Measurements from ENCODE around the gene SH2D1B. TPM values are rescaled to one million over a fixed set of nuclear protein-coding genes. Genes with fewer than 3 reads are reported as not detected.

Gene SH2D1B
- total RNA-seq, 2 donors from 2014 or later, result 0.32 TPM; not detected in 1

DNA sequence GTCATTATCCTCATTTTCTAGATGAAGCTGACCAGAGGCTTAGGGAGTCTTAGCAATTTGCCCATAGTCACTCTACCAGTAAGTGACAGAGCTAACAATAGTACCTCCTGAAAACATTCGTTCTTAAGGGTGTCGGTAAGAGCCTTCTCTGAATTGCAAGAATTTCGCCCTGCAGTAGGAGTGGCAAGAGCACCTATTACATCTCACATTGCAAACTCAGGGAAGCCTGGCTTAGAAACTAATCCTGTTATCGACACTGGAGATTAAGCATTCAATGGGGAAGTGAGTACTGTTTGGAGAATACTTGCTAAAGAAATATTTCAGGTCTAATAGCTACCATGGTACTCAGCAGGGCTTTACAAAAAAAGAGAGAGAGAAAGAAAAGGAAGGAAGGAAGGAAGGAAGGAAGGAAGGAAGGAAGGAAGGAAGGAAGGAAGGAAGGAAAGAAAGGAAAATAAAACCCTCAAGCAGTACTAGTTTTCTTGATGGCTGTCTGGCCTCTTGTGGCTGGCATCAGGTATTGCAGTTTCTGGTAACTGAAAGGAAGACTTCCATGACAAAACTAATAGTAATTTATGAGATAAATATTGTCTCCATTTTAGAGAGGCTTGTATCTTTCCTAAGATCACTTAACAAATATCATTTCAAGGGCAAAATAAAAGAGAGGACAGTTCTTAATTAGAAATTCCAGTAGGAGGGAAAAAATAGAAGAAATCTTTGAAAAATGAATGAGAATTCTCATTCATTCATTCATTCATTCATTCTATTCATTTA is 20.0 kb downstream of the SH2D1B start:
- Mint-ChIP-seq H3K4me3 (no peak overlapping the region), H3K9me3 (no peaks in the 10 kb centered on the region), H3K36me3 (ENCODE audit: insufficient read depth in 2 of 2) (no peaks in the 10 kb centered on the region), H3K4me1 (ENCODE audit: low read depth) (no peaks in the 10 kb centered on the region), H3K27ac (no peak overlapping the region), H3K27me3 (ENCODE audit: low read depth) (peaks cover 25% of the 10 kb centered on the region)
- ATAC-seq (replicated peaks in 1 of 2) (no peak), DNase-seq (no peak)

DNA sequence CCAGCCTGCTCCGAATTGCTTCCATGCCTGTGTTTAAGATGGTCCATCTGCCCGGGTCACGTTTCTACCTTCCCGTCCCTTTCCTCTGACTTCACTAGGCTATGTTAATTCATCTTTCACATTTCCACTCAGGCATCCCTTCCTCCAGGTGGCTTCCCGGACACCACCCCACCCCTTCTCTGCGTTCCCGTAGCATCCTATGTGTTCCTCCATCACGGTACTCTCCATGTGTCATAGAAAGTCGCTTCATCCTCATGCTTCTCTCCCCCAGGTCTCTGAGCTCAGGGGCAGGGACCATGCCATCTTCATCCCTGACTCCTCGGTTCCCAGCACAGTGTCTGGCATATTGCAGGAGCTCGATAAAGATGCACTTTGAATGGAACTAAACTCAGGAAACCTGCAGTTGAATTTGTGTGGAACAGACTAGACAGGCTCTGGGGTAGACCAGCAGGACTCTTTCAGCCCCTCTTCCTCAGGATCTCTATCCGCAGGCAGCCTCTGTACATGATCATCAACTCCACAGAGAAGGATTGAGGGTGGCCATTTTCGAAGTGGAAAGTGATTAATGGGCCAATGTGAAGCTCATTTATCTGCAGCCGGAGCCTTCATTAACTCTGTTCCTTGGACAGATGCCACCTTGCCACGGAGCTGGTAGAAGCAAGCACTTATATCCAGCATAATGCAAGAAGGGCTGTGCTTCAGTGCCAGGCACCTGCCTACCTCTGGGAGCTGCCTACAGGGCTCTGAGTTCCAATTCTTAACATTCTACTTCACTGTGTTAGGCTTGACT is 21.3 kb downstream of the SH2D1B start:
- ATAC-seq (replicated peaks in 1 of 2) (no peak), DNase-seq (no peak)
- Mint-ChIP-seq H3K27ac (no peak overlapping the region), H3K4me3 (no peak overlapping the region), H3K27me3 (ENCODE audit: low read depth) (peaks cover 15% of the 10 kb centered on the region), H3K36me3 (ENCODE audit: insufficient read depth in 2 of 2) (no peaks in the 10 kb centered on the region), H3K4me1 (ENCODE audit: low read depth) (no peaks in the 10 kb centered on the region), H3K9me3 (no peaks in the 10 kb centered on the region)

DNA sequence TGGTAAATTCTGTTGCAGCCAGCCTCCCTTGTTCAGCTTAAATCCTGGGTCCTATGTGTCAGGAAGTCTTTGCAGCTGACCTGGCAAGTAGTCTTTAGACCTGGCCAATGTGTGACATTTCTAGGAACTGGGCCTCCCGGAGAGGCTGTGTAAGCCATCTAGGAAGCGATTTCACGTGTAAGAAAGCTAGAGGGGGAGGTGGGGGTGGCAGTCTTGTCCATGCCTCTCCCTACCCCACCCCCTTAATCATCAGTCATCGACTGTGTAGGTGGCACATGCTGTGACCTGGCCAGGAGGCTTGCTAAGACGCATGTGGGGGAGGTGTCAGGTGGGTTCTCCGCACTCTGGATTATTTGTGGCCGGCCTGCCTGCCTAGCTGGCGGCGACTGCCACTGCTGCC is 22.0 kb downstream of the SH2D1B start:
- Mint-ChIP-seq H3K27ac (no peak overlapping the region), H3K9me3 (no peaks in the 10 kb centered on the region), H3K4me1 (ENCODE audit: low read depth) (no peaks in the 10 kb centered on the region), H3K4me3 (no peak overlapping the region), H3K36me3 (ENCODE audit: insufficient read depth in 2 of 2) (no peaks in the 10 kb centered on the region), H3K27me3 (ENCODE audit: low read depth) (peaks cover 15% of the 10 kb centered on the region)
- DNase-seq, result no peak
- no peak for ATAC-seq (replicated peaks in 1 of 2)

DNA sequence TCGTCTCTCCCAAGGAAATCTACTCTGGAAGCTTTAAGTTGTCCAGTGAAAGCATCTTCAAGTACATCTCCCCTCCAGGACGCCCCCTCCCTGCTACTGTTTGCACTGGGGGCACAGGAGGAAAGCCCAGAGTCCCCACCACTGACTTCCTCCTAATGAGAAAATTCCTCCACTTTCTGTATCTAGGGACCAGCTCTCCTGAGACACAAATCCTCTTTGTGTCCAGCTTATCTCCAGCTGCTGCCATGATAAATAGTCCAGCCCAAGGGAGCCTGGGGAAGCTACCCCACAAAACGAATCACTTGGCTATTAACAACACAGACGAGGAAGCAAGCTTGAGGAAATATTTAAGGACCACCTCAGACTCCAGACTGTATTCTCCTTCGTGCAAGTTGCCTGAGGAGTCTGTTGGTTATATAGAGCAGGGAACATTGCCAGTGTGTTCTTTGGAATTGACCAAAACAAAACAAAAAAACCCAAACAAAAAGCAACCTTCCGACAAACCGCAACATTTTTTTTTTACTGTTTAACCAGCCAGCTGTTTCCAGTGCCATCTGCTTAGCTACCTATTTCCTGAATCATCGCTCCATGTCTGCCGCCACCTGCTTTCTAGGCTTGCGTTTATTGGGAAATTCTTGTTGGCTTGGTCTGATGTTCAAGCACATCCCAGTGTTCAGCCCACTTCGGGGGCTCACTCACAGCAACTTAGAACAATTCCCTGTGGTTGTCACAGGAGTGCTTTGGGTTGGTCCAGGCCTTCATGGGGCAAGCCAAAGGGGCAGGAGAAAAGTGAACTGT is 22.7 kb downstream of the SH2D1B start:
- no peaks in the 10 kb centered on the region for H3K4me1 Mint-ChIP-seq (ENCODE audit: low read depth)
- H3K27ac Mint-ChIP-seq, result no peak overlapping the region
- ATAC-seq (replicated peaks in 1 of 2) (no peak), DNase-seq (no peak)
- no peaks in the 10 kb centered on the region for H3K36me3 Mint-ChIP-seq (ENCODE audit: insufficient read depth in 2 of 2)
- H3K9me3 Mint-ChIP-seq, result no peaks in the 10 kb centered on the region
- no peak overlapping the region for H3K4me3 Mint-ChIP-seq
- peaks cover 15% of the 10 kb centered on the region for H3K27me3 Mint-ChIP-seq (ENCODE audit: low read depth)

DNA sequence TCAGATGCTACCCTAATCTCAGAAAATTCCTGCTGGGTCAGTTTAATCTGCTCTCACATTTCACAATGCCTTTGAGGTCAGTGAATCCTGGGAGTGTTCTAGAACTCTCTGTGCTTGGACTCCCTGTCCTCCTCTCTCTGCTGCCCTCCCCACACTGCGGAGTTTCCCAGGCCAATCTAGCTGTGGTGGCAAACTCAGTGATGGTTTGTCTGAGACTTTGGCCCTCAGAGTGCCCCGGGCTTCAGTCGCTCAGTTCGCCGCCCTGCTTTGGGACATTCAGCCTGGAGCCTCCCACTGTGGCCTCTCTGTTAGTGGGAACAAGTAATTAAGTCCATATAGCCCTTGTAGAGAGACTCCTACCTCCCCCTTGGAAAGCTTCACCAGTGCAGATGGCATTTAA is 23.3 kb downstream of the SH2D1B start:
- DNase-seq, result no peak
- H3K27me3 Mint-ChIP-seq (ENCODE audit: low read depth), result peaks cover 15% of the 10 kb centered on the region
- H3K4me1 Mint-ChIP-seq (ENCODE audit: low read depth), result no peaks in the 10 kb centered on the region
- H3K36me3 Mint-ChIP-seq (ENCODE audit: insufficient read depth in 2 of 2), result no peaks in the 10 kb centered on the region
- ATAC-seq (replicated peaks in 1 of 2), result no peak
- no peak overlapping the region for H3K4me3 Mint-ChIP-seq
- H3K9me3 Mint-ChIP-seq, result no peaks in the 10 kb centered on the region
- no peak overlapping the region for H3K27ac Mint-ChIP-seq

GRCh38 chr1:162388083-162388594 is 23.8 kb downstream of the SH2D1B start:
- peaks cover 15% of the 10 kb centered on the region for H3K27me3 Mint-ChIP-seq (ENCODE audit: low read depth)
- no peaks in the 10 kb centered on the region for H3K36me3 Mint-ChIP-seq (ENCODE audit: insufficient read depth in 2 of 2)
- no peaks in the 10 kb centered on the region for H3K9me3 Mint-ChIP-seq
- no peak overlapping the region for H3K4me3 Mint-ChIP-seq
- ATAC-seq (replicated peaks in 1 of 2) (no peak), DNase-seq (no peak)
- H3K4me1 Mint-ChIP-seq (ENCODE audit: low read depth), result no peaks in the 10 kb centered on the region
- H3K27ac Mint-ChIP-seq, result no peak overlapping the region

- H3K4me3 Mint-ChIP-seq, result no peak overlapping the region
- no peaks in the 10 kb centered on the region for H3K4me1 Mint-ChIP-seq (ENCODE audit: low read depth)
- ATAC-seq (replicated peaks in 1 of 2), result no peak
- DNase-seq, result no peak
- H3K27me3 Mint-ChIP-seq (ENCODE audit: low read depth), result peaks cover 15% of the 10 kb centered on the region
- no peaks in the 10 kb centered on the region for H3K36me3 Mint-ChIP-seq (ENCODE audit: insufficient read depth in 2 of 2)
- H3K9me3 Mint-ChIP-seq, result no peaks in the 10 kb centered on the region
- no peak overlapping the region for H3K27ac Mint-ChIP-seq
These were observed 24.5 kb downstream of the SH2D1B start for GRCh38 chr1:162387226-162388082.

DNA sequence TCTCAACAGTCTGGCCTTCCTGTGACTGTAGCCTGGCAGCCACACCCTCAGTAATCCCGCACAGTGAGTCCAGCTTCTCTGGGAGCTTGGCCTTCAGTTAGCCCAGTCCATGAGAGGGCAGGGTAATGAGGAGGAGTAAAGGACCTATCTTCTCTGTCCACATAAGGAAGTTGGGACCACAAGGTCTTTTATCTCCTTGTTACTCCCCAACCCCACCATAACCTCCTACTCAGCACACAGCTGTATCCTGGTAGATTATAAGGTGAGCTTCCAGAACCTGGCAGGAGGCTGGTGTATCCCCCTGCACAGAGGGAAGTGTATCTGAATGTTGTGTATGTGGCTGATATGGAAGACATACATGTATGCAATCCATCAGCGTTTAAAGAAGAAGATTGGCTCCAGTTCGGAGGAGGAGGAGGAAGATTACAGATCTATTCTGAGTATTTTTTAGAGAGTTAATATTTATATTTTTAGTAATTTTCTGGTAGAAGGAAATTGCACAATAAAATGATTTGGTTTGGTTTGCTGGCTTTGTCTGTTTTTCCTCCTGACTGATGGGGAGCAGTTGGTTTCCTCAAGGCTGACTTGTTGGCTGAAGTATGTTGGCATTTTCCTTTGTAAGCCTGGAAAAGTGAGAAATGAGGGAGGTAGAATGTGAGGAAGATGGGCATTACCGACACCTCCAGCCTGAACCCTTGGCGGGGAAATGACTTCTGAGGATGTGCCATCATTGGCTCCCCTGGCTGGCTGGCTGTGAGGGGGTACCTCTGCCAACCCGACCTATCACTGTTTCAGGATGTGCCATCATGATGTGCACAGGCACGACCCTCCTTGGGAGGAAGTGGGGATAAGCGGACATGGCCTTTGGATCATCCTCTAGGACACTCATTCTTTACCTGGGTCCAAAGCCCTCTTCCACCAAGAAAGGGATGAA is 25.4 kb downstream of the SH2D1B start:
- Mint-ChIP-seq H3K27me3 (ENCODE audit: low read depth) (peaks cover 15% of the 10 kb centered on the region), H3K36me3 (ENCODE audit: insufficient read depth in 2 of 2) (no peaks in the 10 kb centered on the region), H3K27ac (no peak overlapping the region), H3K4me3 (no peak overlapping the region), H3K4me1 (ENCODE audit: low read depth) (no peaks in the 10 kb centered on the region), H3K9me3 (no peaks in the 10 kb centered on the region)
- ATAC-seq (replicated peaks in 1 of 2), result no peak
- no peak for DNase-seq

DNA sequence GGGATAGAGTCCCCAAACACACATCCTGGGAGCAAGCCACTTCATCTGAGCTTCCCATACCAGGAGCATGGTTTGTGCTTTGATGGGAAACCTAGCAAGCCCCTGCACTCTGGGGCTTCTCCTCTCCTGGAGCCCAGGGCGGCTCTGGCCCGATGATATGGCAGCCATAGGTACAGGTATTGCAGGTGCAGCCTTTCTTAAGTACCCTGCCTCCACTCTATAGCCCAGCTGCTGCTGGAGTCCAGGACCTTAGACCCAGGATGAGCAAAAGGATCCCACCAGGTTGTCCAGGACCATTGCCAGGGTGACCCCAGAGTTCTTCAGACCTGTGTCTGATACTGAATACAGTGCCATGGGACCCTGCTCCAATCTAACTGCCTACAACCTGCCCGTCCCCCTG is 26.2 kb downstream of the SH2D1B start:
- Mint-ChIP-seq H3K4me3 (no peak overlapping the region), H3K4me1 (ENCODE audit: low read depth) (no peaks in the 10 kb centered on the region), H3K36me3 (ENCODE audit: insufficient read depth in 2 of 2) (no peaks in the 10 kb centered on the region), H3K27me3 (ENCODE audit: low read depth) (peaks cover 15% of the 10 kb centered on the region), H3K27ac (no peak overlapping the region), H3K9me3 (no peaks in the 10 kb centered on the region)
- ATAC-seq (replicated peaks in 1 of 2) (no peak), DNase-seq (no peak)

DNA sequence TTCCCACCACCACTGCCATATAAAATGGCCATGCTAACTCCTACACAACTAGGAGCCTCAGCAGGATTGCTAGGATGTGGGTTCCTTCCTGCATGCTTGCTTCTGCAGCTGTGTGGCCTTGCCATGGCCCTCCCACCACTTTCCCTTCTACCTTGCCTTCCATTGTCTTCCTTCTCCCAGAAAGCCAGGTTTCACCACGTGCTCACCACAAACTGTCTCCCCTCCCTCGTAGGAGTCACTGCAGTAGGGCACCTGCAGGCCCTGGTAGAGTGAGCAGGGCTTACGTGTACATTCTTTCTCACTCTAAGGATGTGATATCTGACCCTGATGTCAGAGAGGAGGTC is 26.7 kb downstream of the SH2D1B start:
- H3K4me1 Mint-ChIP-seq (ENCODE audit: low read depth), result no peaks in the 10 kb centered on the region
- no peak for DNase-seq

DNA sequence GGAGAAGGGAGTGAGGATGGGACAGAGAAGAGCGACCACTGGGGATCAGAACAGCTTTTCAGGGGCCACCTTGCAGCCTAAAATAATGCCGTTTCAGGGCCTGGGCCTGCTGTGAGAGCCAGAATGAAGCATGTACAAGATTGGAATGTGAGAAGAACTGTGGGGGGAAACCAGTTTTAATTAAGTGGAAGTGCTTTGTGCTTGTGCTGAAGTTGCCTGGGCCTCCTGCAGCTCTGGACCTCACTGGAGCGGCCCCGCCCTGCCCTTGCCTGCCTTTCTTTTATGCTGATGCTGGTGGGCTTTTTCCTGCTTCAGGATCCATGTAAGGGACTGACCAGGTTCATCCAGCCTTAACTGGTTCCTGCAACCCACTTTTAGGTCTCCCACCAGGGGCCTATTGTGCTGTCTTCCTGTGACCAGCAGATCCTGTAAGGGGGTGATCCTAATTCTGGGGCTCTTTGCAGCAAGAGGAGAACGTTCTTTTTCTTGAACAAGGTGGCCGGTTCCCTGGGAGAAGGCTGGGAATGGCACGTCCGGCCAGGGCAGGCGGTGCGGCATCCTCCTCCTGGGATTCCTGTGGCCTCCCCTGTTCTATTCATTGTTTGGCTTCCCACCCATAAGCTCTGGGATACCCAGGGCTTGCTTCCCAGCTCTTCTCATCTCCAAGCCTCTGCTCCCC is 27.2 kb downstream of the SH2D1B start:
- no peak overlapping the region for H3K4me3 Mint-ChIP-seq
- H3K9me3 Mint-ChIP-seq, result no peaks in the 10 kb centered on the region
- no peaks in the 10 kb centered on the region for H3K36me3 Mint-ChIP-seq (ENCODE audit: insufficient read depth in 2 of 2)
- ATAC-seq (replicated peaks in 1 of 2) (no peak), DNase-seq (no peak)
- no peak overlapping the region for H3K27ac Mint-ChIP-seq
- no peaks in the 10 kb centered on the region for H3K4me1 Mint-ChIP-seq (ENCODE audit: low read depth)
- H3K27me3 Mint-ChIP-seq (ENCODE audit: low read depth), result peaks cover 9% of the 10 kb centered on the region

More for the DNA sequence above, 26.7 kb downstream of the SH2D1B start:
- Mint-ChIP-seq H3K4me3 (no peak overlapping the region), H3K36me3 (ENCODE audit: insufficient read depth in 2 of 2) (no peaks in the 10 kb centered on the region), H3K27ac (no peak overlapping the region), H3K9me3 (no peaks in the 10 kb centered on the region), H3K27me3 (ENCODE audit: low read depth) (peaks cover 10% of the 10 kb centered on the region)
- no peak for ATAC-seq (replicated peaks in 1 of 2)
